PC-3 (cell line): ENCODE measurements around the gene ADAMTSL1. TPM values are rescaled to one million over a fixed set of nuclear protein-coding genes. Genes with fewer than 3 reads are reported as not detected.

Experiments
- ATAC-seq: fragments of 200-7000 bp; cut with Tn5 transposase; 2 replicates; pipeline ENCODE4 v1.9.1; 2020; ENCODE audit warnings: mild to moderate bottlenecking, moderate library complexity
- BruUV-seq: library from RNA; stranded (reverse); fragments of 400-500 nt; replicated peaks from 2 replicates; lab custom pipeline; 2021; lab: Mats Ljungman, UMichigan
- CTCF ChIA-PET: fragments of 300-600 bp; sonication (Branson Sonifier 250); formaldehyde crosslinking; loops from one replicate; lab custom pipeline; 2022; ENCODE audit warnings: antibody characterized with exemption; lab: Charles Lee
- POLR2A ChIA-PET: fragments of 300-600 bp; sonication (Branson Sonifier 250); formaldehyde crosslinking; loops from one replicate; lab custom pipeline; 2022; ENCODE audit warnings: antibody characterized with exemption; ENCODE audit not compliant: unreplicated experiment; lab: Charles Lee
- DNase-seq: peaks from one replicate; pipeline ENCODE4 v3.0.0-alpha.2; 2015
- H2AFZ ChIP-seq: fragments of 300-600 bp; sonication (generic); 2 replicates; pipeline ENCODE4 v1.6.0; 2016; ENCODE audit warnings: antibody characterized with exemption, low read length
- H3F3A ChIP-seq: fragments of 300-600 bp; sonication (generic); one replicate; pipeline ENCODE4 v1.6.0; 2017; ENCODE audit warnings: antibody characterized with exemption, low read length, control low read depth, mild to moderate bottlenecking; ENCODE audit not compliant: unreplicated experiment
- H3K27ac ChIP-seq: fragments of 300-600 bp; sonication (generic); 2 replicates; pipeline ENCODE4 v1.5.1; 2016; ENCODE audit warnings: mild to moderate bottlenecking, low read length
- H3K27me3 ChIP-seq: fragments of 300-600 bp; sonication (generic); 2 replicates; pipeline ENCODE4 v1.6.1; 2016; ENCODE audit warnings: low read length, mixed read lengths
- H3K36me3 ChIP-seq: fragments of 300-600 bp; sonication (generic); 2 replicates; pipeline ENCODE4 v1.6.1; 2016; ENCODE audit warnings: low read depth, mixed run types, low read length, mixed read lengths
- H3K4me1 ChIP-seq: fragments of 300-600 bp; sonication (generic); 2 replicates; pipeline ENCODE4 v1.5.1; 2016; ENCODE audit warnings: low read length; ENCODE audit not compliant: insufficient read depth
- H3K4me2 ChIP-seq: fragments of 300-600 bp; sonication (generic); 2 replicates; pipeline ENCODE4 v1.6.0; 2016; ENCODE audit warnings: low read length
- H3K4me3 ChIP-seq: fragments of 300-600 bp; sonication (generic); 2 replicates; pipeline ENCODE4 v1.5.1; 2016; ENCODE audit warnings: mild to moderate bottlenecking, low read length, mixed read lengths
- H3K79me2 ChIP-seq: fragments of 300-600 bp; sonication (generic); 2 replicates; pipeline ENCODE4 v1.6.1; 2017; ENCODE audit warnings: low read length, mixed read lengths
- H3K9ac ChIP-seq: fragments of 300-600 bp; sonication (generic); 2 replicates; pipeline ENCODE4 v1.6.0; 2016; ENCODE audit warnings: mild to moderate bottlenecking, low read length
- H3K9me2 ChIP-seq: fragments of 300-600 bp; sonication (generic); replicated peaks from 2 replicates; pipeline ENCODE4 v1.6.1; 2016; ENCODE audit warnings: mixed run types, low read length, mixed read lengths
- H3K9me3 ChIP-seq: fragments of 300-600 bp; sonication (generic); 2 replicates; pipeline ENCODE4 v1.6.1; 2016; ENCODE audit warnings: low read length, mixed read lengths
- H4K20me1 ChIP-seq: fragments of 300-600 bp; sonication (generic); 2 replicates; pipeline ENCODE4 v1.6.1; 2016; ENCODE audit warnings: low read length, mixed read lengths
- CTCF ChIP-seq: fragments of 300-600 bp; sonication (generic); conservative IDR thresholded peaks from 2 replicates; pipeline ENCODE4 v1.5.1; 2017; ENCODE audit warnings: antibody characterized with exemption, low read depth, mild to moderate bottlenecking, low read length
- EZH2 ChIP-seq: fragments of 300-600 bp; sonication (generic); IDR thresholded peaks from one replicate; pipeline ENCODE4 v1.6.1; 2017; ENCODE audit warnings: antibody characterized with exemption, mild to moderate bottlenecking, low read length; ENCODE audit not compliant: unreplicated experiment
- EZH2phosphoT487 ChIP-seq: fragments of 300-600 bp; sonication (generic); IDR thresholded peaks from 2 replicates; pipeline ENCODE4 v1.6.1; 2018; ENCODE audit warnings: mild to moderate bottlenecking, antibody characterized with exemption, low read length, borderline replicate concordance
- intact Hi-C: fragments of 100-400 bp; cut with micrococcal nuclease; formaldehyde crosslinking; loops from 2 replicates; pipeline ENCODE4 v1.9.0; 2023
- total RNA-seq: library from RNA; depleted of rRNA; stranded (reverse); fragments of >200 nt; gene quantifications from 2 replicates; pipeline ENCODE4 v1.2.3, GENCODE V29; 2014

The ADAMTSL1 gene
- total RNA-seq, 1 experiment from 2014 or later: 0.26 TPM

DNA sequence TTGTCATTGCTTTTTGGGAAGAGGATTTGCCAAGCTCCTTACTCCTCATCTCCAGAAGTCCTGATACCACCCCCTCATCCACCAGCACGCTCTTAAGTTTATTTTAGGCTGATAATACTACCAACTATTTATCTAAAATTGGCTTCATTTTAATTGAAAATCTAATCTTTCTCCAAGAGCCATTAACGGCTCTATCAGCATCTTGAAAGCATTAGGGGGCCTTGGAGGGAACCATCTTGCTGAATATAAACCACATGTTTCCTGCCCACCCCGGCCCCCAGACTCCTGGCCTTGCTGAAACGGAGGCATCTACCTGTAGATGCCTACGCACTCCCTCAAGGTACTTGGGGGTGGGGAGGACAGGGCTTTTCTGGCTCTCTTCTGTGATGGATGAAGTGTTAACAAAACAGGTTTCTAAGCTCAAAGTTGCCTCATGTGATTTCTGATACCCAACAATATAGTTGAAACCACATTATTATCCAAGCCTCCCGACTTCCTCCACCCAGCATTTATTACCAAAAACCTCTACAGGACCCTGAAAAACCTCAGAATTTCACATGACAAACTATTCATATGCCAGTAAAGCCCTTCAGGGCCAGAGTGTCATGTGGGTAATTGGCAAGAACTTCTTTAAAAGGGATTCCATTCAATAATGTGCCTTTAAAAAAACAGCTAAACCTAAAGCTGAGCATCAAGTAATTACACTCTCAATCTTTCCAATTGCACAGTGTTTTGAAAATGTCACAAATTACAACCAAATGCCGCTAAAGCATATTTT lies 462.3 kb downstream of the ADAMTSL1 start:
- H3K9me2 ChIP-seq: no peaks in the 10 kb centered on the region
- no peaks in the 10 kb centered on the region for H3K36me3 ChIP-seq
- H3K9ac ChIP-seq: no peak overlapping the region
- no TSS peak for BruUV-seq
- ChIA-PET CTCF (interaction anchor here (0.5 kb wide), 1 partner anchor 8 kb away, joined by 3 read pairs; no protein-coding TSS in a partner anchor), POLR2A (no interaction called here)
- 0 out of 2 replicates have a peak, but pooled peaks cover 3% of the 10 kb centered on the region for H3K27me3 ChIP-seq
- no peaks in the 10 kb centered on the region for H3K4me1 ChIP-seq
- H3K4me3 ChIP-seq: no peak overlapping the region
- no peaks in the 10 kb centered on the region for H4K20me1 ChIP-seq
- H3K27ac ChIP-seq: no peak overlapping the region
- no peak for ATAC-seq
- no peak overlapping the region for H2AFZ ChIP-seq
- DNase-seq: no peak
- no peak overlapping the region for H3K4me2 ChIP-seq
- no peak for TF ChIP-seq CTCF
- no peak for TF ChIP-seq EZH2phosphoT487
- TF ChIP-seq EZH2: no peak
- H3K79me2 ChIP-seq: no peaks in the 10 kb centered on the region
- no peaks in the 10 kb centered on the region for H3F3A ChIP-seq
- no peaks in the 10 kb centered on the region for H3K9me3 ChIP-seq
- intact Hi-C loops: no loop called here

GRCh38 chr9:18939943-18940342 lies 466.0 kb downstream of the ADAMTSL1 start:
- no peak overlapping the region for H3K4me3 ChIP-seq
- H3K27ac ChIP-seq: no peak overlapping the region
- H2AFZ ChIP-seq: no peak overlapping the region
- CTCF ChIA-PET: no interaction called here
- H3K4me2 ChIP-seq: no peak overlapping the region
- BruUV-seq: no TSS peak
- POLR2A ChIA-PET: no interaction called here
- H3K9ac ChIP-seq: no peak overlapping the region
- H3K9me2 ChIP-seq: no peaks in the 10 kb centered on the region
- no peaks in the 10 kb centered on the region for H3K4me1 ChIP-seq
- intact Hi-C loops: no loop called here
- no peaks in the 10 kb centered on the region for H4K20me1 ChIP-seq
- TF ChIP-seq CTCF: no peak
- TF ChIP-seq EZH2phosphoT487: no peak
- no peak for TF ChIP-seq EZH2
- H3K36me3 ChIP-seq: no peaks in the 10 kb centered on the region
- no peaks in the 10 kb centered on the region for H3F3A ChIP-seq
- ATAC-seq: no peak
- H3K79me2 ChIP-seq: no peaks in the 10 kb centered on the region
- 0 out of 2 replicates have a peak, but pooled peaks cover 3% of the 10 kb centered on the region for H3K27me3 ChIP-seq
- DNase-seq: no peak
- no peaks in the 10 kb centered on the region for H3K9me3 ChIP-seq

DNA sequence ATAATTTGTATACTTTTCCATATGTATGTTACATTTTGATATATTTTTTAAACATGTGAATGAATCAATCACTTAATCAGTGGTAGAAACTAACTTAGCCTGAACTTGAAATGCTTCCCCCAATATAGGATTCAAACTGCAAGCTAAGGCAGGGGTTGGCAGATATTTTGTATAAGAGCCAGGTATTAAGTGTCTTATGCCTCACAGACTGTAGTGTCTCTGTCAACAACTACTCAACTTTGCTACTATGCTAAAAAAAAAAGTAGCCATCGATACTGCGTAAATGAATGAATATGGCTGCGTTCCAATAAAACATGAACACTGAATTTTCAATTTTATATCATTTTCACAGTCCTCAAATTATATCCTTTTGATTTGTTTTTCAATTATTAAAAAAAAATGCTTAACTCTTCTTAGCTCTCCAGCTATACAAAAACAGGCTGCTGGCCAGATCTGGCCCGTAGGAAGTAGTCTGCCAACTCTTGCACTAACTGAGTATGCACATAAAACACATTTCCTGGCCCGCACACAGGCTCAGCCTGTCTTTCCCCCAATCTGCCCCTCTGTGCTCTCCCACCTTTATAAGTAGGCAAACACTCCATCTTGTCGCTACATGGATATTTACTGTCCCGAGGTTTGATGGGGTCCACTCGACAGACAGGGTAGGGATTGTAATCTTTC lies 467.2 kb downstream of the ADAMTSL1 start:
- no peaks in the 10 kb centered on the region for H3K9me2 ChIP-seq
- H3K4me2 ChIP-seq: no peak overlapping the region
- DNase-seq: no peak
- H3K4me1 ChIP-seq: no peaks in the 10 kb centered on the region
- TF ChIP-seq EZH2 (no peak), EZH2phosphoT487 (no peak), CTCF (no peak)
- H3F3A ChIP-seq: no peaks in the 10 kb centered on the region
- no peaks in the 10 kb centered on the region for H4K20me1 ChIP-seq
- H2AFZ ChIP-seq: no peak overlapping the region
- ChIA-PET CTCF (no interaction called here), POLR2A (no interaction called here)
- no peak overlapping the region for H3K9ac ChIP-seq
- intact Hi-C loops: no loop called here
- 0 out of 2 replicates have a peak, but pooled peaks cover 3% of the 10 kb centered on the region for H3K27me3 ChIP-seq
- no peak overlapping the region for H3K27ac ChIP-seq
- no peak overlapping the region for H3K4me3 ChIP-seq
- no peaks in the 10 kb centered on the region for H3K79me2 ChIP-seq
- no peaks in the 10 kb centered on the region for H3K36me3 ChIP-seq
- no TSS peak for BruUV-seq
- no peaks in the 10 kb centered on the region for H3K9me3 ChIP-seq
- no peak for ATAC-seq
